Measurements from ENCODE around the gene ZHX3.
A peak's percentile ranks its signal among the peaks of the same experiment; 100 is the strongest.

The ZHX3 gene

GRCh38 chr20:41304424-41305079, 13.0 kb downstream of the ZHX3 start:
- no peak for TF ChIP-seq SPI1 (IDR thresholded peaks at IDR 0.05; ENCODE audit: borderline replicate concordance, low read depth)
- no peak for TF ChIP-seq REST (IDR thresholded peaks at IDR 0.05; ENCODE audit: insufficient replicate concordance, low read depth)
- TF ChIP-seq CTCF (IDR thresholded peaks at IDR 0.05; ENCODE audit: insufficient read depth, low read length) = no peak
- TF ChIP-seq GABPA (IDR thresholded peaks at IDR 0.05; ENCODE audit: low read depth) = no peak
- no peak for TF ChIP-seq POLR2AphosphoS5 (IDR thresholded peaks at IDR 0.05; ENCODE audit: low read depth)
- DNase-seq (ENCODE audit: low read depth in 1 of 2, low spot score in 1 of 2) = no peak

GRCh38 chr20:41304002-41304401, 13.5 kb downstream of the ZHX3 start:
- TF ChIP-seq POLR2AphosphoS5 (IDR thresholded peaks at IDR 0.05; ENCODE audit: low read depth) (no peak), SPI1 (IDR thresholded peaks at IDR 0.05; ENCODE audit: borderline replicate concordance, low read depth) (no peak), GABPA (IDR thresholded peaks at IDR 0.05; ENCODE audit: low read depth) (0 out of 2 replicates have a peak, but pooled peaks have one; percentile 16), REST (IDR thresholded peaks at IDR 0.05; ENCODE audit: insufficient replicate concordance, low read depth) (no peak), CTCF (IDR thresholded peaks at IDR 0.05; ENCODE audit: insufficient read depth, low read length) (no peak)
- no peaks in the 10 kb centered on the region for H3K27me3 ChIP-seq (ENCODE audit: insufficient read depth, poor library complexity, severe bottlenecking)
- DNase-seq (ENCODE audit: low read depth in 1 of 2, low spot score in 1 of 2) = no peak
- H3K4me3 ChIP-seq (replicated peaks; ENCODE audit: insufficient read depth, low read length) = no peak overlapping the region
- no peak overlapping the region for H3K27ac ChIP-seq (replicated peaks)

More at GRCh38 chr20:41304424-41305079, 13.0 kb downstream of the ZHX3 start:
- H3K27ac ChIP-seq (replicated peaks) = no peak overlapping the region
- H3K4me3 ChIP-seq (replicated peaks; ENCODE audit: insufficient read depth, low read length) = no peak overlapping the region
- no peaks in the 10 kb centered on the region for H3K27me3 ChIP-seq (ENCODE audit: insufficient read depth, poor library complexity, severe bottlenecking)

GRCh38 chr20:41300886-41301285, 16.6 kb downstream of the ZHX3 start:
- H3K27me3 ChIP-seq (ENCODE audit: insufficient read depth, poor library complexity, severe bottlenecking) = no peaks in the 10 kb centered on the region
- H3K4me3 ChIP-seq (replicated peaks; ENCODE audit: insufficient read depth, low read length) = no peak overlapping the region
- DNase-seq (ENCODE audit: low read depth in 1 of 2, low spot score in 1 of 2) = no peak
- H3K27ac ChIP-seq (replicated peaks) = no peak overlapping the region
- TF ChIP-seq REST (IDR thresholded peaks at IDR 0.05; ENCODE audit: insufficient replicate concordance, low read depth) (no peak), SPI1 (IDR thresholded peaks at IDR 0.05; ENCODE audit: borderline replicate concordance, low read depth) (no peak), CTCF (IDR thresholded peaks at IDR 0.05; ENCODE audit: insufficient read depth, low read length) (no peak), GABPA (IDR thresholded peaks at IDR 0.05; ENCODE audit: low read depth) (no peak), POLR2AphosphoS5 (IDR thresholded peaks at IDR 0.05; ENCODE audit: low read depth) (no peak)
